NCI-H1105 (cell line): ENCODE measurements around the gene L3MBTL4.
A peak's percentile ranks its signal among the peaks of the same experiment; 100 is the strongest.

Source experiments
- DNase-seq: peaks from one replicate; lab custom pipeline; 2025; lab: John Stamatoyannopoulos, UW

Gene L3MBTL4

DNA sequence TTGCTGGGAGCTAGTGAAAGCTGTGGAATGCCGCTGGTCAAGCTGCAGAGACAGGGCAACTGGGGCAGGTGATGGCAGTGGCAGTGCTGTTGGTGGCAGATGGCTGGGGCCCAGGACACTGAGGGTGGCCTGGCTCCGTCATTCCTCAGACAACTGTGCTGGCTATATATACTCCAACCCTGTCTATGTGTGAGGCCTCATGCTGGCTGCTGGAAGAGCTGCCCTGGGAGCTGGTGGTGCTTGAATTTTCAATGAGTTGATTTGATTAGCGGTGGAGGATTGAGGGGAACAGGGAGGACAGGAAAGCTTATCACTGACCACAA, 452.9 kb downstream of the L3MBTL4 start:
- no peak for DNase-seq

DNA sequence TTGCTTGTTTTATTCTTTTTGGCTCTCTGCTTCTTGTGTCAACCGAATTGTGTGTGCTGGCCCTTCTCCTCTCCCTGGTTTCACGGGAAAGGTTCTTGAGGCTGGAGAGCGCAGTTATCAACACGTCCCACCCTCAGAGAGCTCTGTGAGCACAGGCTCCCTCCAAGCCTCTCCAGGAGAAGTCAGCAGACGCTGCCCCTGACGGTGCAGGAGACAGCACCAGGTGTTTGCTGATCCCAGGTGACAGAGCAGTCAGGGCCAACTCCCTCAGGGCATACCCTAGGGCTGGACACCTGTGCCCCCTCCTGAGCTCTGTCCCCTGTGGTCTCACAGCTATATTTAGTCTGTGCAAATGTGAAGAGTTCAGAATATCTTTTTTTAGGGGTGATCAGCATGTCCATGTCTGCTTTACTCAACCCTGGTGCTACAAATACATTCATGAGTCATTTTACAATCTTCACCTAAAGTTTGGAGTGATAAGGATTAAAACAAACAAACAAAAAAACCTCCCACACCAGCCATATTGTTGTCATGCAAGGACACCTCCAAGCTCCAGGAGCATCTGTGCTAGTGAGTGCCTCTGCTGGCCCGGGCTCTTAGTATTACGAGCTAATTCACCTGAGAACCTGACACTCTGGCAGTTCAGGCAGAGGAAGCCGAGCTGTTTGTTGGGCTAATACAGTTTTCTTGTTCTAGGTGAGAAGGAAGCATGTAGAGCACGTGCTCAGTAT, 453.4 kb downstream of the L3MBTL4 start:
- no peak for DNase-seq

DNA sequence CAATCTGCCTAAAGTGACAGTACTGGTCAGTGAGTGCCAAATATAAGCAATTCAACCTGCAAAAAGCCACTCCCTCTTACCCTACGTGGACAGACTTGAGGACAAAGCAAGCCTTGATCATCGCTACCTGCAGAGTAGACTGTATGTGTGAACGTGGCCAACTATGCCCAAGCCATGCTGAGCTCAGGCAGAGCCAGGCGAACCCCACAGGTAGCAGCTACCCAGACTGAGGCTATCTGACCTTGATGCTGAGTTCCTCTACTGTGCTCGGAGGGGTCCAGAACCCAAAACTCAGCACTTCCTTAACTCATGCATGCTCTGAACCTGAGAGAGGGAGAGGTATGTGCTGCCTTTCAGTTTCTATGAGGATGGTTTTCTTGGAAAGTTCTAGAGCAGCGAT, 455.9 kb downstream of the L3MBTL4 start:
- DNase-seq = no peak

DNA sequence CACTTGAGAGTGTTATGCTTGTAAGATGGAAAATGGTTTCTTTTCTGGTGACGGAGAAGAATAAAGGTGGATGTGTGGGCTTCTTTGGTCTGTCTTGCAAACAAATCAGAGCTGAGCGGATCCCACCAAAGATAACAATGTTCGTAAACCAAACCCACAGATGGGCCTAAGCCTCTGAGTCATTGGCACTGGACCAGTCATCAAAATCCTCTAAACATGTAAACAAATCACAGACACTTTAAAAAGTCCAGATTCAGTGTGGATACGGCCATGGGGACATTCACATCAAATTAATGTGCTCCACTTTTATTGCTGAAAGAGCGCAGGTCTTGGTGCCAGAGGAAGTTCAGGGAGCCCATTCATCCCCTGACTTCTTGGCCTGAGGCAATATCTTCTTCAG, 458.9 kb downstream of the L3MBTL4 start:
- DNase-seq = no peak

DNA sequence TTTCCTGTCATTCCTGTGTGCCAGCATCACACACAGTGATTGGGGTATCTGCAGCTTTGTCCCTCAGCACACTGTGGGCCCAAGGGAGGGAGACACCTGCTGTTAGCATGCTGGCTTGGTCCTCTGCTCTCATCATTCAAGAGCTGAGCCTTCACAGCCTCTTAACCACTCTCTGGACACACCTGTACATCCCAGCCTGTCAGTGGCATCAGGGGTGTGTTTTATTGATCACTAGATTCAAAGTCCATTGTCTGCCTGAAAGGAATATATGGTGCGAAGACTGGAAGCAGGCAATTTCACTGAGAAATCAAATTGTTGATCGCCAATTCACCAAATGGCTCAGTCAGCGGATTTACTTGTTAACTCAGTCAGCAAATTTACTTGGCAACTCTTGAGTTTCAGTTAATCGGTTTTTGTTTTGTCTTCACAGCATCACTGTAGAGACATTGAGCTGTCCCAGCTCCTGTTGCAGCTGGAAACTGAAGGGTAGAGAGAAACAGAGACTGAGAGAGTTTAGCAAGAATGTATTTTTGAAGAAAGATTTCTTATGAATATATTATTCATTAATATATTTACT, 463.1 kb downstream of the L3MBTL4 start:
- DNase-seq = no peak

DNA sequence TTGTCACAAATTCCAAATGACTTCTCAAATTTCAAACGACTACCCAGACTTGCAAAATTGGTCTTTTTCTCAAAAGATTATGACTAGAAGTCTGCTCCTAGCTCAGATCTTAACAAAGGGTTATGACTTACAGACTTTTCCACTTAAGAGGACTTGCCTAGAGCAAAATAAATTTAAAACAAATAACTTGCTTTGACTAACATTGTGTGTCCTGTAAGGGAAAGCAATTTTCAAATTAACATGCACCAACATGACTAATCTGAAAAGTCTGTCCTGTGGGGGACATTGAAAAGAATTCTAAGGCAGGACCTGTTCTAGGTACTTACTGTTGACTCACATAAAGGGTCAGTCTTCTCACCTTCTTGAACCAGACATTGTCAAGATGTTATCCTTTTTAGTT, 465.9 kb downstream of the L3MBTL4 start:
- no peak for DNase-seq

DNA sequence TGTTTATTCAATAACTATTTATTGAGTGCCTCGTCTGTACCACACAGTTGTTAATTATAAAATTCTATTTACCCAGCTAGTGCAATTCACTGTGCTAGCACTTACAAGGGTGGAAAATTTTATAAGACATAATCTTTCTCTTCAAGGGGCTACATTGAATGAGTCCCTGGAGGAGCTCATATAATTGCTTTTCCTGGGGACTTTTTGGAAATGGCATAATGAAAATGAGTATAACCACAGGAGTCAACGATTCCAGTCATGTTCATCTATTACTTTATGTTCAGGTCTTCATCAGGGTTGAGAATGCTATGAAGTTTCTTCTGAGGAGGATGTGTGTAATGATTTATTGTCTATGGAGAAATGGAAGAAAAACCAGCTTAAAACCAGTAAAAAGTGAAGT, 466.5 kb downstream of the L3MBTL4 start:
- no peak for DNase-seq

DNA sequence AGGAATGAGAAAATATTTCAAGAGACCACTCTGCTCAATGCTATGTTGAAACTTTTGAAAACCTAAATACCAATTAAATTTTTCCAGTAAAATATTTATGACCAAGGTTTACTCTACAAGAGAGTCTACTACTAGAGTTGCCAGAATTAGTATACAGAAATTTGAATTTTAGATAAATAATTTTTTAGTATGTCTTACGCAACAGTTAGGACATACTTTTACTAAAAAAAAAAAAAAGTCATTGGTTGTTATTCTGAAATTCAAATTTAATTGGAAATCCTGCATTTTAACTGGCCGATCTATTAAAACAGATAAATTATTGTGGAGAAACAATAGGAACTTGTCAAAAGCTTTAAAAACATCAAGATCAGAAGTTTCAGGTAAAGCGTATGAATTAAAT, 470.3 kb downstream of the L3MBTL4 start:
- DNase-seq = no peak

DNA sequence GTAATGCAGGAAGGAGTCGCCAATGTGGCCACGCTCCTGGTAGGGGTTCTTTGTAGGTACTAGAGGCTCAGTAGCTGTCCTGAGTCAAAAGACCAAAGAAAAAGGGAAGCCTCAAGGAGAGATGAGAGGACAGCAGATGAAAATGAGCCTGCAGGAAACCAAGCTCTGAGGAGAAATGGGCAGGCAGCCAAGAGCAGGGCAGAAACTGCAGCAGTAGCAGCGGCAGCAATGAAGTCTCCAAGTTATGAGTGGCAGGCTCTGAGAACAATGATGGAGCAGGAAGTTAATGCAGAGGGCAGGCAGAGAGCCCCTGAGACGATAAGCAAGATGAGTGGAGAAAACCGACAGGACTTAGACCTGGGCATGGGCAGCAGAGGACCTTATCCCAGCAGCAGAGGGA, 471.2 kb downstream of the L3MBTL4 start:
- peak; percentile 21 for DNase-seq

DNA sequence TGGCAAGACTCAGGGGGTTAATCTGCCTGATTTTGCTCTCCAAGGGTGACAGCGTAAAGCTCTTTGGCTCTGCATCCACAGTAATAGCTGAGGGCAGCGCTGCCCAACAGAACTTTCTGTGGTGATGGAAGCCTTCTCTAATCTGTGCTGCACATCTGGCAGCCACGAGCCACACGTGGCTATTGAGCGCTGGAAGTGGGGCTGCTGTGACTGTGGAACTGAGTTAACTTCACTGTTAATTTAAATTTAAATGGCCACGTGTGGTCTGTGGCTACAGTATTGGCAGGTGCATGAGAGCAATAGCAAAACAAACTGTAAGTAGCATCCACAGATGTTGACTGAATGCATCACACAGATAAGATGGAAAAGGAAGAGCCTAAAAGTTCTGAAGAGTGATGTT, 472.1 kb downstream of the L3MBTL4 start:
- no peak for DNase-seq

DNA sequence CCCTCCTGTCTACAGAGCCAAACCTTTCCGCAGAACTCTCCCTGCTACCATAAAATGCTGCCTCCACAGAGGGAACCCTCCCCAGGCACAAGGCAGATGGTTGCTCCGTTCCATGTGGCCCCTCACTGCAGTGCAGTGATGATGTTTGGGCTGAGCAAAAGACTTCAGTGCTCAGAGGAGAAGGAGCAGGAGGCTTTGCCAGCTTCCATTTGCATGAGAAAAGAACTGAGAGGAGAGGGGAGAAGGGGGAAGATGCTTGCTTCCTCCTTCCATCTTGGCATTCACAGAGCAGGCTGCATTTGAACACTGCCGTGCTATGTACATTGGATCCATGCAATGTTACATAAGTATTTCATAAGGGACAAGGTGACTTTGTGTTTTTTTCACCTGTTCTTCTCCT, 472.8 kb downstream of the L3MBTL4 start:
- DNase-seq = no peak

DNA sequence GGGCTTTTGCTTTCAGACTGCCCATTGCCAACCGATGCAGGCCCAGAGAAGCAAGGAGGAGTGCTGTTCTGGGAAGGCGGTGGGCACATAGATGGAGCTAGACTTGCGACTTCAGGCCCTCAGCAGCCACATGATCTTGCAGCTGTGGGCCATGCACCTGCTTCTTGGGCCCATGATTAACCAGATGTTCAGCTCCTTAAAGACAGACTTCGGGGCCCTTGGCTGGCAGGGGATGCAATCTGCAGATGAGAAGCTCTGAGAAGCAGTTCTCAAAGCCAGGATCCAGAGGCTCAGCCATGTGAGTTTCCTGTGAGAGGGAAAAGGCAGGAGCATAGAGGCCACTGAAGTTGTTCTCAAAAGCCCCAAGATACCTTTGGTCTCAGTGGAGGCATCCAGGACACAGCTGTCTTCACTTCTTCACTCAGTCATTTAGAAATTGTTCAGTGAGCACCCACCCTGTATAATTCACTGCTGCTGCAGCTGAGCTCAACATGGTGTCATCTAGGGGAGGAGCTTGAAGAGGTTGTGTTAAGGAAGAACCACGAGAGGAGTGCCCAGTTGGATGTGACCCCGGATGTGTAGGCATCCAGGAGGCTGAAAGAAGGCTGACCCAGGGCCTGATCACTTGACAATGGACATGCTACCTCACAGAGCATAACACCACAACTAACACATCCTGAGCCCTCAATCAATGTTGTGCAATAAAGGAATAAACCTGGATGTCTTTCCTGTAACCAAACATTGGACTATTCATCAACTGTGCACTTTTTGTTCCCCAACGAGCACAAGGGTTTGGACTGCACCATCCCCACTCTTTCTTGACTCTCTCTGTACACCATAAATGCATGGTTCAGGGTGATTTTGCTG, 474.7 kb downstream of the L3MBTL4 start:
- no peak for DNase-seq

DNA sequence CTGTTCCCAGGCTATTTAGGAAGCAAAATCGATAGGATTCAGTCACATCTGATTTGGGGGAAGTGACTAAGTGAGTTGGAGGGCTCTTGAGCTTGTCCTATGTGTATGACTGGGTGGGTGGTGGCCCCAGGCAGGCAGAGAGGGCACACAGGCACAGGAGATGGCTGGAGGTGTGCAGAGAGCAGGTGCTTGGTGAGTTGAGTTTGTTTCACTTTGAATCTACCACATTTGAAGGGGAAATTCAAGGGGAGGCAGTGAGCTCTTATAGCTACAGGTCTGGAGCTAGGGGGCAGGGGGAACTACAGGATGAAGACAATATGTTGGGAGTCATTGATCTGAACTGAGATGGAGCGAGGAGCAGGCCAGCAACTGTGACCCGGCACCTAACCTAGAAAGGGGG, 476.9 kb downstream of the L3MBTL4 start:
- DNase-seq = no peak

DNA sequence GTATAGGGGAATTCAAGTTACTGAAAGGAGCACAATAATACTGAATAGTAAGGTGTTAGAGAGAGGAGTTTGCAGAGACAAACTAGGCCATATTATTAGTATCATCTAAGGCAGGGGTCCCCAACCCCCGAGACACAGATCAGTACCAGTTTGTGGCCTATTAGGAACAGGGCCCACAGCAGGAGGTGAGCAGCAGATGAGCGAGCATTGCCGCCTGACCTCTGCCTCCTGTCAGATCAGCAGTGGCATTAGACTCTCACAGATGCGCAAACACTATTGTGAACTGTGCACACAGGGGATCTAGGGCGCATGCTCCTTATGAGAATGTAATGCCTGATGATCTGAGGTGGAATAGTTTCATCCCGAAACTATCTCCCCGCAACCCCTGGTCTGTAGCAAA, 477.6 kb downstream of the L3MBTL4 start:
- DNase-seq = no peak

DNA sequence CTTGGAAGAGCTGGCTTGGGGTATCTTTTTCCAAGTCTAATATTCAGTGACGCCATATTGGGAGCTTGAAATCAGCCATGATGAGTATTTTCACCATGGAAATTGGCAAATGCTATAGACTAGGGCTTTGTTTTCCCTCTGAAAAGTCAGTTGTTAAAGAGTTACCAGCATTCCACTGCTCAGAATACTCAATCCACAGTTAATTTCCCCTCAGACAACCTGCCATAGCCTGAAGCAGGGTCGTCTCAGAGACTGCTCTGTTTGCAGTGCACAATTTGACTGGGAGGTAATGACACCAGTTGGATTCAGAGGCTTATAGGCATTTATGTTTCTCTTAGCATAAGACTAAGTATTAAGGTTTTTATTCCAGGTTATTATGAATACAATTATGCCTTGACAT, 483.9 kb downstream of the L3MBTL4 start:
- DNase-seq = no peak

DNA sequence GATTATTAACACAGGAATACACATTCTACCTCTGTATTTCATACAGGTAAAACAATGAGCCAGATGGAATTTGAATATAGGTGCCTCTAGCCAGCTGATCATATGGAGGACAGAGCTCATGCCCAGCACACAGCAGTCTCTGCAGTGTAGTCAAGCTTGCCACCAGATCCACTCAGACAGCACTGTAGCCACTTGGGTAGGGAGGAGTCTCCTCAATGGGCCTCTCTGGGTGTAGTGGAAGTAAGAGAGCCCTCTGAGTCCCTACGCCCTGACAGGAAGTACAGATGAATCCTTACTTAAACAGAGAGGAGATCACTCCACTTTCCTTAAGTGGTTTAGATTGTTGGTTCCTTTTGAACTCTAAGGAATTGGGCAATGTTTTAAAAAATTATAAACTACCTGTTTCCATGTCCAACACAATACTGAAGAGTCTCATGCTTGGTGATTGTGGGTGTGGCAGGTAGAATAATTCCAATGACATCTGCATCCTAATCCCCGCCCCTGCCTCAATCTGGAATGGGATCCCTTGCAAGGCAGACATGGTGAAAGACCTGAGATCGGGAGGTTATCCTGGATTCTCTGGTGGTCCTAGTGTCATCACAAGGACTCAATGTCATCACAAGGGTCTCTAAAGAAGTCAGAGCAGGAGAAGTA, 496.4 kb downstream of the L3MBTL4 start:
- no peak for DNase-seq

DNA sequence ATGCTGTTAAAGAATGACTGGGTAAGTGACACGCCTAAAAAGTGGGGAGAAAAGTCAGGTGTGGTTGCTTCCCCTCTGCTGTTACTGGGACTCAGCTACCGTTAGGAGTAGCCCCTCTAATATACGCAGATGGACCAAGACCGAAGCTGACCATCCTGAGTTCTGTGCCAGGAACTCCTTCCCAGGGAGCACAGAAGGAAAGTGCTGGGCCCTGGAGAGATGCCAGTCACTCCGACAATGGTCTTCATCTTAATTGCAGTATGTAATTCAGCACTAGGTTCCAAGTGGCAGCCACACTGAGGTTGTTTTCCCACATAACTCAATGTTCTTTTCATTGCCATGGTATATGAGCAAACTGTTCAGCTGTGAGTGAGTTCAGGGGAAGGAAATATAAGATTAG, 499.8 kb downstream of the L3MBTL4 start:
- no peak for DNase-seq

DNA sequence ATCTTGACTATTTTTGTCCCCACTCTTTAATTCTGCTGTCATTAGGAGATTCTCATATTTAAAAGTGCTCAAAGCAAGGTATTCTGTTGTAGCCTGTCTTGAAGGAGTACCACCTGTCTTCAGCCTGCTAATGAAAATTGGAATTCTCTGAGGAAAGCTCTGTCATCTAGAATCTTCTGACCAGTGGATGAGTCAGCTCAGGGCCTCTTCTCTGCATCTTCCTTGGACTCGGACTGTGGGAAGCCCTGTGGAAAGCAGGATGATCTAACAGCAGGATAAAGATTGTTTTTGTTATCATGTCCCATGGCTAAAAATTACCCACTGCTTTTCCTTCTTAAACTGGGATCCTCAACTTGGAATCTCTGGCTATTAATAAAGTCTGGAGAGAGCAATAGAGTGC, 500.7 kb downstream of the L3MBTL4 start:
- no peak for DNase-seq

DNA sequence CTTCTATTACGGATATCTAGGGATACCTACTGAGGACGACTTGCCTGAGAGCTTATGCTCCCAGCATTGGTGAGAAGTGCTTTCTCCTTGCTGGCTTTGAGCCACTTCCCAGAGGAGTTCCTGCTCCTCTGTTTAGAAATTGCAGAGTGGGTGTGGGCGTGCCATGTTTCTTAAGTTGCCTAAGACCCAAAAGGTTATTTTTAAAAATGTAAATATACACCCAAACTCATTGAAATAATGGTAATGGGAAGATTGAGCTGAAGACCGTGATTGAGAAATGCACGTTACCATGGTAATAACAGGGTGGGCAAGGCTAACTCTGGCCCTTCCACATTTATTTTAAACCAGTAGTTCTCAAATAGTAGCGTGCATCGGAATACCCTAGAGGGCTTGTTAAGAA, 502.1 kb downstream of the L3MBTL4 start:
- DNase-seq = no peak

DNA sequence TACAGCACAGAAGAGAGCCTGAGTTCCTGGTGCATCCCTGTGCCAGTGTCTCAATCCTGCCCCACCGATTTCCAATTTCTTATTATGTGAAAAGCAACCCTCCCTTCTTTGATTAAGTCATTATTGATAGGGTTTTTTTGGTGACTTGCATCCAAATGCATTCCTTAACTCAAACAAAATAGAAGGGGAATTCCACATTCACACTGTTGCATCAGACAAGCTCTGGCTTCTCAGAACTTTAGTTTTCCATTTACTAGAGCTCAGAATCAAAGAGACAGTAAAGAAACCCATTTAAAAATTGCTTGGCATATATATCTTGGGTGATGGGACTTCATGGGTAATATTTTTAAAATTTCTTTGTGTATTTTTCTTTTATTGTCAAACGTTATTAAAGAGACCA, 505.6 kb downstream of the L3MBTL4 start:
- DNase-seq = no peak
